H1 (cell line): ENCODE results near the gene MAPK8IP1. TPM values are rescaled to one million over a fixed set of nuclear protein-coding genes. Genes with fewer than 3 reads are reported as not detected.

ENCODE experiments used
- CTCF ChIA-PET: fragments of 300-600 bp; sonication (Branson Sonifier 250); formaldehyde crosslinking; loops from one replicate; lab custom pipeline; 2021; ENCODE audit not compliant: partially characterized antibody; lab: Charles Lee
- POLR2A ChIA-PET: fragments of 300-600 bp; sonication (Branson Sonifier 250); formaldehyde crosslinking; loops from one replicate; lab custom pipeline; 2021; ENCODE audit warnings: inconsistent platforms; ENCODE audit not compliant: partially characterized antibody; lab: Charles Lee
- DNase-seq, 2 experiments: peaks; one replicate each; pipeline versions ENCODE4 v3.0.0 to v3.0.0-alpha.2; 2010 to 2022; ENCODE audit warnings: low spot score in 2 of 2, low read depth in 1 of 2, mixed read lengths in 1 of 2
- FAIRE-seq: peaks from 2 replicates; lab custom pipeline; 2011; peaks lifted over from hg19 to GRCh38; lab: Jason Lieb, UNC
- H2AFZ ChIP-seq: 2 replicates; pipeline ENCODE4 v1.8.1; 2012; ENCODE audit warnings: low read length, inconsistent platforms
- H2AK5ac ChIP-seq: 2 replicates; pipeline ENCODE4 v1.6.1; 2013; ENCODE audit warnings: low read depth, low read length
- H2BK120ac ChIP-seq: replicated peaks from 2 replicates; pipeline ENCODE3; 2013; ENCODE audit warnings: low read depth, low read length, inconsistent platforms
- H2BK12ac ChIP-seq: 2 replicates; pipeline ENCODE4 v1.6.1; 2013; ENCODE audit warnings: low read depth, low read length
- H2BK15ac ChIP-seq: 2 replicates; pipeline ENCODE4 v1.6.1; 2013; ENCODE audit warnings: low read length
- H2BK20ac ChIP-seq: 2 replicates; pipeline ENCODE4 v1.6.1; 2013; ENCODE audit warnings: low read length
- H2BK5ac ChIP-seq: 2 replicates; pipeline ENCODE4 v1.6.1; 2013; ENCODE audit warnings: low read depth, low read length
- H3K14ac ChIP-seq: 2 replicates; pipeline ENCODE4 v1.6.1; 2013; ENCODE audit warnings: inconsistent platforms; ENCODE audit not compliant: insufficient read length
- H3K18ac ChIP-seq: 2 replicates; pipeline ENCODE4 v1.6.1; 2013; ENCODE audit warnings: low read length; ENCODE audit errors: extremely low read depth
- H3K23ac ChIP-seq: 2 replicates; pipeline ENCODE4 v1.6.1; 2013; ENCODE audit warnings: inconsistent platforms; ENCODE audit not compliant: insufficient read length
- H3K23me2 ChIP-seq: 2 replicates; pipeline ENCODE4 v1.6.1; 2013; ENCODE audit warnings: low read depth, low read length
- H3K27ac ChIP-seq: 2 replicates; pipeline ENCODE4 v1.6.1; 2011; ENCODE audit warnings: low read depth, low read length, inconsistent platforms
- H3K27me3 ChIP-seq, 4 experiments: replicated peaks in 1 of 4; 1 replicate in 1 of 4; 2 replicates in 3 of 4; pipeline versions ENCODE4 v1.6.1 to v1.8.1; 2011 to 2013; ENCODE audit warnings: low read length in 3 of 4, mild to moderate bottlenecking in 3 of 4, inconsistent platforms in 2 of 4, mixed read lengths in 2 of 4, moderate library complexity in 1 of 4; ENCODE audit not compliant: control insufficient read depth in 3 of 4, insufficient read depth in 3 of 4; ENCODE audit errors: extremely low read depth in 1 of 4
- H3K36me3 ChIP-seq, 4 experiments: 2 replicates each; pipeline versions ENCODE4 v1.6.1 to v1.8.1; 2011 to 2013; ENCODE audit warnings: mild to moderate bottlenecking in 4 of 4, low read length in 3 of 4, moderate library complexity in 2 of 4, control low read depth in 1 of 4, inconsistent platforms in 1 of 4; ENCODE audit not compliant: insufficient read depth in 4 of 4, control insufficient read depth in 2 of 4
- H3K4ac ChIP-seq: replicated peaks from 2 replicates; pipeline ENCODE3; 2013; ENCODE audit warnings: low read length, low read depth, mixed read lengths, inconsistent platforms; ENCODE audit not compliant: insufficient read length
- H3K4me1 ChIP-seq, 4 experiments: replicated peaks in 1 of 4; 1 replicate in 1 of 4; 2 replicates in 3 of 4; pipeline versions ENCODE4 v1.6.1 to v1.8.1; 2011 to 2013; ENCODE audit warnings: low read length in 3 of 4, inconsistent platforms in 2 of 4, mixed read lengths in 1 of 4; ENCODE audit not compliant: insufficient read depth in 4 of 4, control insufficient read depth in 3 of 4
- H3K4me2 ChIP-seq, 2 experiments: 2 replicates each; pipeline versions ENCODE4 v1.6.1 to v1.8.1; 2011 to 2013; ENCODE audit warnings: low read depth in 2 of 2, low read length in 2 of 2, control low read depth in 1 of 2, inconsistent platforms in 1 of 2, mild to moderate bottlenecking in 1 of 2; ENCODE audit not compliant: insufficient read depth in 1 of 2
- H3K4me3 ChIP-seq, 4 experiments: fragments of 200-600, 300-600 bp in 1 of 4; sonication (generic), shearing (Covaris generic), sonication (Bioruptor Twin) in 1 of 4; 2 replicates each; pipeline versions ENCODE4 v1.5.1 to v1.8.1; 2011 to 2016; ENCODE audit warnings: low read length in 4 of 4, low read depth in 3 of 4, control low read depth in 2 of 4, inconsistent platforms in 2 of 4, mild to moderate bottlenecking in 2 of 4, mixed read lengths in 1 of 4, moderate library complexity in 1 of 4; ENCODE audit not compliant: insufficient read depth in 2 of 4; ENCODE audit errors: extremely low read depth in 1 of 4
- H3K56ac ChIP-seq: replicated peaks from 2 replicates; pipeline ENCODE3; 2013; ENCODE audit warnings: low read depth, mild to moderate bottlenecking, mixed read lengths, low read length, inconsistent platforms; ENCODE audit not compliant: insufficient read length
- H3K79me1 ChIP-seq: 2 replicates; pipeline ENCODE4 v1.6.1; 2013; ENCODE audit warnings: low read depth, low read length, control low read depth
- H3K79me2 ChIP-seq, 2 experiments: 2 replicates each; pipeline versions ENCODE4 v1.6.1 to v1.8.1; 2012 to 2013; ENCODE audit warnings: low read length in 2 of 2, mild to moderate bottlenecking in 2 of 2, inconsistent platforms in 1 of 2; ENCODE audit not compliant: insufficient read depth in 2 of 2, control insufficient read depth in 1 of 2
- H3K9ac ChIP-seq, 4 experiments: replicated peaks in 1 of 4; 1 replicate in 1 of 4; 2 replicates in 3 of 4; pipeline versions ENCODE4 v1.6.1 to v1.8.1; 2011 to 2013; ENCODE audit warnings: low read depth in 3 of 4, low read length in 3 of 4, control low read depth in 2 of 4, mild to moderate bottlenecking in 2 of 4, moderate library complexity in 2 of 4, inconsistent platforms in 1 of 4; ENCODE audit errors: extremely low read depth in 1 of 4
- H3K9me3 ChIP-seq, 2 experiments: 2 replicates each; pipeline versions ENCODE4 v1.6.1 to v1.8.1; 2012 to 2013; ENCODE audit warnings: mild to moderate bottlenecking in 2 of 2, moderate library complexity in 2 of 2, control low read depth in 1 of 2, inconsistent platforms in 1 of 2, low read depth in 1 of 2, low read length in 1 of 2, mixed read lengths in 1 of 2; ENCODE audit not compliant: insufficient read depth in 2 of 2
- H4K20me1 ChIP-seq, 2 experiments: replicated peaks in 1 of 2; 2 replicates each; pipeline versions ENCODE3 to v1.8.1; 2011 to 2013; ENCODE audit warnings: inconsistent platforms in 2 of 2, low read length in 2 of 2, mild to moderate bottlenecking in 1 of 2; ENCODE audit not compliant: insufficient read depth in 2 of 2, control insufficient read depth in 1 of 2
- H4K5ac ChIP-seq: 2 replicates; pipeline ENCODE4 v1.6.1; 2013; ENCODE audit warnings: low read length, low read depth, mixed read lengths, inconsistent platforms; ENCODE audit not compliant: insufficient read length
- H4K8ac ChIP-seq: 2 replicates; pipeline ENCODE4 v1.8.0; 2013; ENCODE audit warnings: mild to moderate bottlenecking, moderate library complexity, low read length, inconsistent platforms; ENCODE audit not compliant: insufficient read depth; ENCODE audit errors: extremely low read depth
- H4K91ac ChIP-seq: replicated peaks from 2 replicates; pipeline ENCODE3; 2013; ENCODE audit warnings: low read length, mixed read lengths, inconsistent platforms; ENCODE audit not compliant: insufficient read length
- CHD1 ChIP-seq: IDR thresholded peaks from 2 replicates; pipeline ENCODE4 v1.6.1; 2012; ENCODE audit warnings: low read depth, low read length, improper control_type of control experiment
- RNF2 ChIP-seq: fragments of 200-900, 300-1000 bp; sonication (generic); IDR thresholded peaks from 2 replicates; pipeline ENCODE4 v1.7.1; 2016; ENCODE audit warnings: borderline replicate concordance, low read depth, mild to moderate bottlenecking, antibody characterized with exemption, low read length; ENCODE audit not compliant: poor library complexity, severe bottlenecking; ENCODE audit errors: missing control alignments
- TAF7 ChIP-seq: optimal IDR thresholded peaks from 2 replicates; pipeline ENCODE3; 2011; ENCODE audit warnings: low read depth, mild to moderate bottlenecking, inconsistent platforms, low read length, moderate library complexity, borderline replicate concordance
- WGBS, 2 experiments: shearing (Covaris generic) in 1 of 2; methylation state at CpG; one replicate each; pipeline versions ENCODE4 v1.1.6 to v1.1.7; 2013 to 2015; ENCODE audit warnings: low lambda C conversion rate in 2 of 2, mixed read lengths in 2 of 2, inconsistent platforms in 1 of 2, low coverage in 1 of 2, missing lambda C conversion rate in 1 of 2; ENCODE audit not compliant: insufficient replicate concordance in 2 of 2, insufficient coverage in 1 of 2, insufficient read length in 1 of 2; ENCODE audit errors: extremely low coverage in 1 of 2, missing lambda C conversion rate in 1 of 2; 5-methylcytosine and 5-hydroxymethylcytosine counted together
- polyA plus RNA-seq, 7 experiments: library from polyadenylated mRNA; depleted of rRNA in 3 of 7; stranded (reverse) in 5 of 7; unstranded in 2 of 7; fragments of >200 nt in 5 of 7; fragments of 200-250 nt in 2 of 7; gene quantifications; 1 replicate in 5 of 7; 2 replicates in 1 of 7; 4 replicates in 1 of 7; pipeline versions ENCODE4 v1.2.1 to v1.2.3, GENCODE V29; 2011 to 2013; ENCODE audit warnings: missing spikeins in 2 of 7, mixed read lengths in 2 of 7
- total RNA-seq: library from RNA; stranded (reverse); fragmentation: NEBNext Ultra II Directional; extraction: Animal tissue kit (Norgen Biotek cat#: 25700); gene quantifications from 2 replicates; pipeline ENCODE4 v1.2.1, GENCODE V29; 2021

The MAPK8IP1 gene
- total and polyA plus RNA-seq, 2 of the 8 experiments (the other 6 are each of a cell fraction or from before 2014, with no cell fraction given): 32.4 to 40.1 TPM

GRCh38 chr11:45860348-45860747 is 25.1 kb upstream of the MAPK8IP1 start:
- Histone ChIP-seq H3K36me3 (peaks cover 3 to 27% (median 9%) of the 10 kb centered on the region in 4 experiments; a peak in 5 of 8 replicates), H3K4ac (no peak overlapping the region), H3K27me3 (no peaks in the 10 kb centered on the region), H3K79me2 (no peaks in the 10 kb centered on the region), H3K18ac (no peak overlapping the region), H4K8ac (no peak overlapping the region), H3K9ac (no peak overlapping the region), H3K23me2 (no peaks in the 10 kb centered on the region), H3K56ac (no peak overlapping the region), H3K79me1 (no peaks in the 10 kb centered on the region), H3K4me3 (no peak overlapping the region), H3K27ac (no peak overlapping the region), H2BK120ac (no peak overlapping the region), H4K91ac (no peak overlapping the region), H2AK5ac (no peak overlapping the region), H3K4me1 (peaks cover 6 to 20% (median 15%) of the 10 kb centered on the region in 4 experiments; a peak in 6 of 7 replicates), H3K4me2 (no peak overlapping the region), H3K23ac (no peak overlapping the region), H2BK20ac (no peak overlapping the region), H4K5ac (no peak overlapping the region), H2BK12ac (no peak overlapping the region), H2BK15ac (no peak overlapping the region), H3K9me3 (no peaks in the 10 kb centered on the region), H4K20me1 (no peaks in the 10 kb centered on the region), H3K14ac (no peak overlapping the region), H2AFZ (no peak overlapping the region), H2BK5ac (no peak overlapping the region)
- CTCF ChIA-PET: interaction anchor here (0.6 to 8.6 kb wide), 8 partner anchors 12 to 510 kb away, joined by 3 to 90 read pairs (median 4); no protein-coding TSS in a partner anchor
- WGBS, 2 experiments: 96% methylated on average over 5 of the region's 5 CpGs; no CpG with 5 or more reads in 1 of the 2 experiments
- FAIRE-seq (no peak), DNase-seq (no peak)
- POLR2A ChIA-PET: interaction anchor here (4.7 kb wide), 1 partner anchor 13 kb away, joined by 17 read pairs; the partner anchor contains the start of gene CRY2
- TF ChIP-seq TAF7 (no peak), CHD1 (no peak), RNF2 (no peak)
